RWPE2 (cell line): ENCODE data around the gene LDB2.

Source experiments
- ATAC-seq: fragments of 200-7000 bp; cut with Tn5 transposase; 3 replicates; pipeline ENCODE4 v1.9.1; 2021; ENCODE audit warnings: low read depth
- DNase-seq: peaks from one replicate; pipeline ENCODE4 v3.0.0-alpha.2; 2020; ENCODE audit warnings: low spot score
- H3K27ac ChIP-seq: fragments of 450-650 bp; 2 replicates; pipeline ENCODE4 v1.5.1; 2017; ENCODE audit warnings: mild to moderate bottlenecking; ENCODE audit not compliant: poor library complexity, severe bottlenecking
- H3K27me3 ChIP-seq: fragments of 250-450 bp; sonication (Bioruptor Pico); 2 replicates; pipeline ENCODE4 v1.5.1; 2021; ENCODE audit warnings: mild to moderate bottlenecking, moderate library complexity; ENCODE audit not compliant: insufficient read depth, poor library complexity, severe bottlenecking
- H3K36me3 ChIP-seq: fragments of 250-450 bp; sonication (Bioruptor Pico); 2 replicates; pipeline ENCODE4 v1.5.1; 2020; ENCODE audit warnings: low read depth, mild to moderate bottlenecking, moderate library complexity
- H3K4me1 ChIP-seq: fragments of 250-450 bp; sonication (Bioruptor Pico); 2 replicates; pipeline ENCODE4 v1.5.1; 2021; ENCODE audit warnings: mild to moderate bottlenecking, moderate library complexity; ENCODE audit not compliant: insufficient read depth, poor library complexity, severe bottlenecking
- H3K4me3 ChIP-seq: fragments of 250-450 bp; sonication (Bioruptor Pico); 2 replicates; pipeline ENCODE4 v1.5.1; 2021; ENCODE audit warnings: mild to moderate bottlenecking, moderate library complexity; ENCODE audit not compliant: severe bottlenecking
- H3K9me3 ChIP-seq: fragments of 250-450 bp; sonication (Bioruptor Pico); 2 replicates; pipeline ENCODE4 v1.5.1; 2021; ENCODE audit warnings: mild to moderate bottlenecking, moderate library complexity; ENCODE audit not compliant: severe bottlenecking
- CTCF ChIP-seq: fragments of 450-650 bp; IDR thresholded peaks from one replicate; pipeline ENCODE4 v1.5.1; 2017; ENCODE audit warnings: mild to moderate bottlenecking, moderate library complexity; ENCODE audit not compliant: poor library complexity, severe bottlenecking

LDB2 gene

GRCh38 chr4:16752150-16752549, 146.3 kb downstream of the LDB2 start:
- DNase-seq: no peak
- Histone ChIP-seq H3K4me3 (no peak overlapping the region), H3K27ac (no peak overlapping the region), H3K4me1 (no peaks in the 10 kb centered on the region), H3K27me3 (peaks cover 2% of the 10 kb centered on the region), H3K9me3 (no peaks in the 10 kb centered on the region), H3K36me3 (no peaks in the 10 kb centered on the region)
- ATAC-seq: no peak
- TF ChIP-seq CTCF: peak; percentile 45

GRCh38 chr4:16750882-16751642, 147.4 kb downstream of the LDB2 start:
- no peaks in the 10 kb centered on the region for H3K36me3 ChIP-seq
- no peaks in the 10 kb centered on the region for H3K4me1 ChIP-seq
- H3K4me3 ChIP-seq: no peak overlapping the region
- no peak overlapping the region for H3K27ac ChIP-seq
- ATAC-seq: no peak
- TF ChIP-seq CTCF: no peak
- H3K9me3 ChIP-seq: no peaks in the 10 kb centered on the region
- no peaks in the 10 kb centered on the region for H3K27me3 ChIP-seq
- no peak for DNase-seq

GRCh38 chr4:16750216-16750615, 148.2 kb downstream of the LDB2 start:
- H3K27ac ChIP-seq: no peak overlapping the region
- no peak overlapping the region for H3K4me3 ChIP-seq
- ATAC-seq: no peak
- no peaks in the 10 kb centered on the region for H3K4me1 ChIP-seq
- no peaks in the 10 kb centered on the region for H3K9me3 ChIP-seq
- no peak for DNase-seq
- no peaks in the 10 kb centered on the region for H3K27me3 ChIP-seq
- H3K36me3 ChIP-seq: no peaks in the 10 kb centered on the region
- no peak for TF ChIP-seq CTCF

- H3K9me3 ChIP-seq: no peaks in the 10 kb centered on the region
- H3K27me3 ChIP-seq: no peaks in the 10 kb centered on the region
- DNase-seq: no peak
- H3K4me1 ChIP-seq: no peaks in the 10 kb centered on the region
- no peak for TF ChIP-seq CTCF
- H3K27ac ChIP-seq: no peak overlapping the region
- no peak overlapping the region for H3K4me3 ChIP-seq
- no peaks in the 10 kb centered on the region for H3K36me3 ChIP-seq
- ATAC-seq: no peak
Measured at GRCh38 chr4:16745887-16746286, 152.6 kb downstream of the LDB2 start.

DNA sequence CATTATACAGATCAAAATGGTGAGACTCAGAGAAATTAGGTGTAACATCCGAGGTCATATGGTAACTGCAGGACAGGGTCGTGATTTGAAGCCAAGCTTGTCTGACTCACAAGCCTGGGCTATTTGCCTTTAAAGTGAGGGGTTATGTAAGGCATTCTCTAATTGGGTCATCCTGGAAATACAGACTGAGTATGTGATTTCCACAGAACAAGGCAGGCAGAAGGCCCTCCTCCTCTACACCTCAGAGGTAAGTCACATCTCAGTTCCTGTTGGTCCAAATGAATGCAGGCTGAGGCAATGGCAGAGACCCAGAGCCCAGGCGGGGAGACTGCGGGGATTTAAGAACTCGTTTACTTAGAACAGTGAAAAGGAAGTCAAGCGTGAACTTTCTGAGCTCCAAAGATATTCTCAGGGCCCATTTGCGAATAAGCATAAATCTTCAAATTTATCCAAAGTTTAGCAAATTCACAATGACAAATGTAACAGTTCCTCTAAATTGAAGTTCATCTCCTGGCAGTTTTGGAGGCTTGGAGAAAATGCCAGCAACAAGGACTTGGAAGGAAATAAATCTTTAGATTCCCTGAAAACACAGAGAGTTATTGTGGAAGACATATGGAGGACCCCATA, 153.3 kb downstream of the LDB2 start:
- Histone ChIP-seq H3K36me3 (no peaks in the 10 kb centered on the region), H3K4me3 (no peak overlapping the region), H3K9me3 (no peaks in the 10 kb centered on the region), H3K27me3 (no peaks in the 10 kb centered on the region), H3K4me1 (no peaks in the 10 kb centered on the region), H3K27ac (no peak overlapping the region)
- no peak for DNase-seq
- no peak for TF ChIP-seq CTCF
- ATAC-seq: peak; percentile 46; the same call in 1 of the 3 replicates
